ENCODE results near the gene PTMA. TPM values are rescaled to one million over a fixed set of nuclear protein-coding genes. Genes with fewer than 3 reads are reported as not detected.
A peak's percentile ranks its signal among the peaks of the same experiment; 100 is the strongest.

PTMA gene
- total RNA-seq, 1 experiment from 2014 or later: 2,752 TPM

DNA sequence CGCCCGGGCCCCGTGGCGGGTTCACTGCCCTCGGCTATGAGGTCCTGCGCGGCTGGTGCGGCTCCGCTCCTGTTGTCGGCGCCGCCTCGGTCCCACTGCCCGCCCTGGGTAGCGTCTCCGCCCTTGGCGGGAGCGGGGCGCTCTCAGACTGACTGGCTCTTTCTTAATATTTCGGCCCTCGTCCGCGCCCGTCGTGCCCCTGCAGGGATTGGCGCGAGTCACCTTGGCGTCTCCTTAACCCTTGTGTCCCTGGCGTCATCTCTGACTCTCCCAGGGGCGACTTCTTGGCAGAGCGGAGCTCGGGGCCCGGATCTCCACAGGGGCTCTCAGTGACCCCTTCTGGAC, 1.3 kb downstream of the PTMA start (continued):
- TF ChIP-seq YY1 (IDR thresholded peaks at IDR 0.05; ENCODE audit: extremely low read depth, insufficient replicate concordance, low read depth, low read length) (no peak), MAX (IDR thresholded peaks at IDR 0.05) (no peak), POLR2AphosphoS5 (IDR thresholded peaks at IDR 0.05; ENCODE audit: low read depth, low read length) (no peak), FOSL1 (IDR thresholded peaks at IDR 0.05; ENCODE audit: low read depth) (no peak), EGR1 (IDR thresholded peaks at IDR 0.05; ENCODE audit: low read depth) (no peak), EZH2phosphoT487 (IDR thresholded peaks at IDR 0.05; ENCODE audit: borderline replicate concordance) (no peak)

- intact Hi-C loops (cut with micrococcal nuclease): loop anchor here (5.0 kb wide), 1 partner anchor 248 kb away; the partner anchor contains the start of gene NCL
- Histone ChIP-seq H2AFZ (ENCODE audit: low read depth, low read length, poor library complexity, severe bottlenecking) (no peak overlapping the region), H3K27me3 (ENCODE audit: insufficient read depth, low read length) (no peaks in the 10 kb centered on the region), H3K9me3 (ENCODE audit: control insufficient read depth in 1 of 2, insufficient read depth in 1 of 2, low read depth in 1 of 2, low read length in 2 of 2) (no peaks in the 10 kb centered on the region), H3K27ac (ENCODE audit: low read depth, low read length) (peak overlapping the region; percentile 99), H4K20me1 (ENCODE audit: insufficient read depth) (peaks cover 31% of the 10 kb centered on the region; the same call in 1 of the 2 replicates), H3K36me3 (ENCODE audit: control insufficient read depth in 1 of 2, insufficient read depth in 2 of 2, low read length in 2 of 2) (peaks cover 19 to 38% of the 10 kb centered on the region in 2 experiments), H3K4me2 (ENCODE audit: low read length) (peak overlapping the region; percentile 93), H3K9ac (ENCODE audit: low read length) (peak overlapping the region; percentile 94), H3K4me1 (ENCODE audit: control insufficient read depth in 1 of 2, insufficient read depth in 2 of 2, low read length in 2 of 2) (peaks cover 20 to 63% of the 10 kb centered on the region in 2 experiments), H3K79me2 (ENCODE audit: insufficient read depth, low read length) (peaks cover 58% of the 10 kb centered on the region), H3K4me3 (replicated peaks in 1 of 2; ENCODE audit: low read depth in 1 of 2, low read length in 2 of 2) (peak overlapping the region; percentile 69 to 94), H3K9me2 (ENCODE audit: insufficient read depth) (no peaks in the 10 kb centered on the region)
- ChIA-PET POLR2A (interaction anchor here (5.5 kb wide), 1 partner anchor 38 kb away, joined by 34 read pairs; no protein-coding TSS in a partner anchor), CTCF (interaction anchor here (1.0 kb wide), 1 partner anchor 67 kb away, joined by 4 read pairs; no protein-coding TSS in a partner anchor), RAD21 (ENCODE audit: low non-redundant PET in 1 of 2, low total read pairs in 2 of 2, uncharacterized antibody in 2 of 2, unreplicated experiment in 2 of 2) (no interaction called here)
- peak; percentile 1; the same call in 1 of the 2 replicates for ATAC-seq
- TF ChIP-seq TCF7L2 (IDR thresholded peaks at IDR 0.05; ENCODE audit: borderline replicate concordance, extremely low read depth, insufficient read depth, insufficient read length) (peak; percentile 7), ZFX (IDR thresholded peaks at IDR 0.05) (peak; percentile 75), POLR2AphosphoS5 (IDR thresholded peaks at IDR 0.05; ENCODE audit: low read depth, low read length) (peak; percentile 56), CEBPB (IDR thresholded peaks at IDR 0.05; ENCODE audit: low read depth) (no peak), CTCF (IDR thresholded peaks at IDR 0.05 in 2 of 3, conservative IDR thresholded peaks at IDR 0.05 in 1 of 3; ENCODE audit: borderline replicate concordance in 1 of 3, insufficient read depth in 1 of 3, low read depth in 2 of 3, low read length in 2 of 3) (peak in 2 of 3 experiments; percentile 42 to 59; a peak in 4 of 6 replicates), MAX (IDR thresholded peaks at IDR 0.05) (no peak)
- no TSS peak for BruUV-seq (replicated peaks)
- DNase-seq (ENCODE audit: low read depth, low spot score): no peak
Observed at GRCh38 chr2:231709981-231710798, 1.9 kb downstream of the PTMA start.
